ENCODE measurements around the gene TMEM108. TPM values are rescaled to one million over a fixed set of nuclear protein-coding genes. Genes with fewer than 3 reads are reported as not detected.

TMEM108 gene
- polyA plus RNA-seq, 1 donor (not counting 4 experiments of a cell fraction or from before 2014, with no cell fraction given) = not detected

DNA sequence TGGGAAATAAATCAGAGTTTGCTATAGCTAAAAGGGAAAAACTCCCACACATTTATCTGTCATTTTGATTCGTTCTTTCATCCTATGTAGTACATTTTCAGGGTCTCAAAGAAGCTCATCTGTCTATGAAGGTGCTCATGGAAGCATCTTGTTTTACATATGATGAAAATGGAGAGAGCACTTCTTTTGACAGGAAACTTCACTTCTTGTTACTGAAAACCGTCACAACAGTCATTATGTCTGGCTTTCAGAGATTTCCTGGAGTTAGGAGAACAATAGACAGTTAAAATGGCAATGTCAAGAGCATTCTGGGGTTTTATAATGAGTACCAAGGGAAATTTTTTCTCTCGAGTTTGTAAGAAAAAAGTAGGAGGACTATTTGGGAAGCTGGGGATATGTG lies 83.3 kb downstream of the TMEM108 start:
- Histone ChIP-seq H3K79me2 (ENCODE audit: control insufficient read depth, insufficient read depth, low read length) (no peaks in the 10 kb centered on the region), H4K20me1 (ENCODE audit: control insufficient read depth, extremely low read depth, insufficient read depth, low read length) (no peaks in the 10 kb centered on the region), H3K4me2 (ENCODE audit: control insufficient read depth, extremely low read depth, insufficient read depth, low read depth, low read length) (no peak overlapping the region), H3K9ac (ENCODE audit: control insufficient read depth, extremely low read depth, insufficient read depth, low read length) (no peak overlapping the region), H3K9me1 (ENCODE audit: control insufficient read depth, extremely low read depth, insufficient read depth, low read length) (no peaks in the 10 kb centered on the region), H3K9me3 (ENCODE audit: control insufficient read depth, low read depth, low read length) (no peaks in the 10 kb centered on the region), H3K4me3 (ENCODE audit: control insufficient read depth in 2 of 3, extremely low read depth in 1 of 3, insufficient read depth in 2 of 3, low read depth in 1 of 3, low read length in 3 of 3) (no peak overlapping the region), H3K36me3 (ENCODE audit: control insufficient read depth in 2 of 2, extremely low read depth in 1 of 2, insufficient read depth in 2 of 2, low read length in 2 of 2) (no peaks in the 10 kb centered on the region), H3K27ac (ENCODE audit: control insufficient read depth, insufficient read depth, low read length) (no peak overlapping the region), H3K27me3 (ENCODE audit: control insufficient read depth, extremely low read depth, insufficient read depth, low read length) (no peaks in the 10 kb centered on the region), H2AFZ (ENCODE audit: control insufficient read depth, low read length) (no peak overlapping the region), H3K4me1 (ENCODE audit: control insufficient read depth, extremely low read depth, insufficient read depth, low read length) (no peaks in the 10 kb centered on the region)
- FAIRE-seq (no peak), DNase-seq (ENCODE audit: low read depth, low spot score) (no peak)
- no peak for TF ChIP-seq EZH2 (IDR thresholded peaks at IDR 0.05; ENCODE audit: low read length)
- TF ChIP-seq, protein P1, sequence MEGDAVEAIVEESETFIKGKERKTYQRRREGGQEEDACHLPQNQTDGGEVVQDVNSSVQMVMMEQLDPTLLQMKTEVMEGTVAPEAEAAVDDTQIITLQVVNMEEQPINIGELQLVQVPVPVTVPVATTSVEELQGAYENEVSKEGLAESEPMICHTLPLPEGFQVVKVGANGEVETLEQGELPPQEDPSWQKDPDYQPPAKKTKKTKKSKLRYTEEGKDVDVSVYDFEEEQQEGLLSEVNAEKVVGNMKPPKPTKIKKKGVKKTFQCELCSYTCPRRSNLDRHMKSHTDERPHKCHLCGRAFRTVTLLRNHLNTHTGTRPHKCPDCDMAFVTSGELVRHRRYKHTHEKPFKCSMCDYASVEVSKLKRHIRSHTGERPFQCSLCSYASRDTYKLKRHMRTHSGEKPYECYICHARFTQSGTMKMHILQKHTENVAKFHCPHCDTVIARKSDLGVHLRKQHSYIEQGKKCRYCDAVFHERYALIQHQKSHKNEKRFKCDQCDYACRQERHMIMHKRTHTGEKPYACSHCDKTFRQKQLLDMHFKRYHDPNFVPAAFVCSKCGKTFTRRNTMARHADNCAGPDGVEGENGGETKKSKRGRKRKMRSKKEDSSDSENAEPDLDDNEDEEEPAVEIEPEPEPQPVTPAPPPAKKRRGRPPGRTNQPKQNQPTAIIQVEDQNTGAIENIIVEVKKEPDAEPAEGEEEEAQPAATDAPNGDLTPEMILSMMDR (optimal IDR thresholded peaks at IDR 0.05 in 1 of 3, IDR thresholded peaks at IDR 0.05 in 1 of 3, conservative IDR thresholded peaks at IDR 0.05 in 1 of 3; ENCODE audit: extremely low read depth in 1 of 3, insufficient read depth in 2 of 3, low read length in 3 of 3) = no peak
- dilution Hi-C loops (cut with MboI; ENCODE audit: extremely low pct_ligation_motif_present, low sequenced_read_pairs) = no loop called here

DNA sequence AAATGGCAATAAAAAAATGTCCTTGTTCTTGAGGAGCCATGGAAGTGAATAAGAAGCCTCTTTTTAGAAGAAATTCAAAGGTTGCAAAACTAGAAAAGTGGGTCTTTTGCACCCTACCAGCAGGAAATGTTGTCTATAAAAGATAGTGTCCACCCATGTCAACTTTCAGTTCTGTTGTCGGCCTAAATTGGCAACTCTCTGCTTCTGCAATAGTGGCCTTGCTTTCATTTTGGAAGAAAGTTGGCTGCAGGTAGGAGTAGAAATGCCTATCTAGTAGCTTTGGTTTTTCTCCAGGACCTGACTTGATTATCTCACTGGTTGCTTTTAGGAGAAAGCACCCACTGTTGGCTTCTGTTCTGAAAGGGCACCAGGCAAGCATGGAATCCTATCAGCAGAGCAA lies 85.4 kb downstream of the TMEM108 start:
- Histone ChIP-seq H3K27ac (ENCODE audit: control insufficient read depth, insufficient read depth, low read length) (no peak overlapping the region), H3K4me3 (ENCODE audit: control insufficient read depth in 2 of 3, extremely low read depth in 1 of 3, insufficient read depth in 2 of 3, low read depth in 1 of 3, low read length in 3 of 3) (no peak overlapping the region), H3K79me2 (ENCODE audit: control insufficient read depth, insufficient read depth, low read length) (no peaks in the 10 kb centered on the region), H4K20me1 (ENCODE audit: control insufficient read depth, extremely low read depth, insufficient read depth, low read length) (no peaks in the 10 kb centered on the region), H3K27me3 (ENCODE audit: control insufficient read depth, extremely low read depth, insufficient read depth, low read length) (no peaks in the 10 kb centered on the region), H3K9me1 (ENCODE audit: control insufficient read depth, extremely low read depth, insufficient read depth, low read length) (no peaks in the 10 kb centered on the region), H3K36me3 (ENCODE audit: control insufficient read depth in 2 of 2, extremely low read depth in 1 of 2, insufficient read depth in 2 of 2, low read length in 2 of 2) (no peaks in the 10 kb centered on the region), H3K4me1 (ENCODE audit: control insufficient read depth, extremely low read depth, insufficient read depth, low read length) (peaks cover 3% of the 10 kb centered on the region), H3K9me3 (ENCODE audit: control insufficient read depth, low read depth, low read length) (no peaks in the 10 kb centered on the region), H3K9ac (ENCODE audit: control insufficient read depth, extremely low read depth, insufficient read depth, low read length) (no peak overlapping the region), H3K4me2 (ENCODE audit: control insufficient read depth, extremely low read depth, insufficient read depth, low read depth, low read length) (no peak overlapping the region), H2AFZ (ENCODE audit: control insufficient read depth, low read length) (no peak overlapping the region)
- no peak for DNase-seq (ENCODE audit: low read depth, low spot score)
- FAIRE-seq = no peak
- no peak for TF ChIP-seq EZH2 (IDR thresholded peaks at IDR 0.05; ENCODE audit: low read length)
- TF ChIP-seq, protein P1 (optimal IDR thresholded peaks at IDR 0.05 in 1 of 3, IDR thresholded peaks at IDR 0.05 in 1 of 3, conservative IDR thresholded peaks at IDR 0.05 in 1 of 3; ENCODE audit: extremely low read depth in 1 of 3, insufficient read depth in 2 of 3, low read length in 3 of 3) = no peak
- dilution Hi-C loops (cut with MboI; ENCODE audit: extremely low pct_ligation_motif_present, low sequenced_read_pairs) = no loop called here

All from keratinocyte (primary cell).